Measurements from ENCODE around the gene NR2F1.
A peak's percentile ranks its signal among the peaks of the same experiment; 100 is the strongest.

The NR2F1 gene

GRCh38 chr5:93598091-93599000 lies 15.3 kb downstream of the NR2F1 start (continued):
- TF ChIP-seq ZNF366 (tag by site-specific recombination; conservative IDR thresholded peaks at IDR 0.05) (no peak; the same call in 1 of the 2 replicates), INSM2 (tag by site-specific recombination; IDR thresholded peaks at IDR 0.05) (peak; percentile 60), ZNF292 (tag by site-specific recombination; IDR thresholded peaks at IDR 0.05; ENCODE audit: borderline replicate concordance, low read depth) (no peak), EGR2 (tag by site-specific recombination; IDR thresholded peaks at IDR 0.05; ENCODE audit: low read depth) (no peak; the same call in 1 of the 2 replicates), ZNF830 (tag by site-specific recombination; IDR thresholded peaks at IDR 0.05; ENCODE audit: low read depth) (no peak), ZSCAN4 (tag by site-specific recombination; IDR thresholded peaks at IDR 0.05) (peak; percentile 79), GLI4 (tag by site-specific recombination; IDR thresholded peaks at IDR 0.05) (no peak), RBAK (tag by site-specific recombination; IDR thresholded peaks at IDR 0.05) (no peak), SP2 (tag by site-specific recombination; IDR thresholded peaks at IDR 0.05) (no peak), ZNF777 (tag by site-specific recombination; IDR thresholded peaks at IDR 0.05; ENCODE audit: borderline replicate concordance) (no peak), SCRT2 (tag by site-specific recombination; IDR thresholded peaks at IDR 0.05) (peak; percentile 96), ZBTB11 (tag by site-specific recombination; conservative IDR thresholded peaks at IDR 0.05; ENCODE audit: low read depth) (no peak), ZNF138 (tag by site-specific recombination; IDR thresholded peaks at IDR 0.05; ENCODE audit: borderline replicate concordance) (no peak), ZBTB10 (tag by site-specific recombination; IDR thresholded peaks at IDR 0.05) (0 out of 2 replicates have a peak, but pooled peaks have one; percentile 27), GLIS2 (tag by site-specific recombination; IDR thresholded peaks at IDR 0.05) (peak; percentile 83), SP3 (tag by site-specific recombination; IDR thresholded peaks at IDR 0.05) (no peak), ZNF175 (tag by site-specific recombination; IDR thresholded peaks at IDR 0.05) (no peak), ZNF639 (tag by site-specific recombination; IDR thresholded peaks at IDR 0.05) (peak; percentile 55), HOXA7 (CRISPR knock-in tag; IDR thresholded peaks at IDR 0.05; ENCODE audit: borderline replicate concordance) (no peak), ZNF202 (tag by site-specific recombination; IDR thresholded peaks at IDR 0.05; ENCODE audit: borderline replicate concordance) (no peak), KLF10 (tag by site-specific recombination; IDR thresholded peaks at IDR 0.05) (peak; percentile 85), KLF8 (tag by site-specific recombination; IDR thresholded peaks at IDR 0.05) (peak; percentile 65), ZNF223 (tag by site-specific recombination; IDR thresholded peaks at IDR 0.05) (no peak), ZFHX2 (tag by site-specific recombination; conservative IDR thresholded peaks at IDR 0.05) (no peak), ZBTB17 (tag by site-specific recombination; IDR thresholded peaks at IDR 0.05) (peak; percentile 74), ZNF280C (tag by site-specific recombination; IDR thresholded peaks at IDR 0.05) (no peak), ZNF426 (tag by site-specific recombination; IDR thresholded peaks at IDR 0.05) (no peak)
